WTC11 (cell line): ENCODE results near the gene MTMR3. TPM values are rescaled to one million over a fixed set of nuclear protein-coding genes. Genes with fewer than 3 reads are reported as not detected.

ENCODE experiments used
- ATAC-seq: fragments of 200-7000 bp; cut with Tn5 transposase; 2 replicates; pipeline ENCODE4 v1.10.0; 2021; ENCODE audit warnings: mild to moderate bottlenecking, moderate library complexity
- CTCF ChIA-PET: fragments of 300-600 bp; sonication (Branson Sonifier 250); formaldehyde crosslinking; loops from one replicate; lab custom pipeline; 2021; ENCODE audit warnings: antibody characterized with exemption; lab: Charles Lee
- POLR2A ChIA-PET: fragments of 350-600 bp; sonication (Branson Sonifier 250); formaldehyde crosslinking; loops from one replicate; lab custom pipeline; 2021; ENCODE audit warnings: antibody characterized with exemption; lab: Charles Lee
- DNase-seq: peaks from one replicate; pipeline ENCODE4 v3.0.0; 2021; ENCODE audit warnings: low spot score
- H3K27ac Mint-ChIP-seq: 2 replicates; pipeline ENCODE4 v1.8.0; 2021; ENCODE audit warnings: mixed read lengths
- H3K27me3 Mint-ChIP-seq: 2 replicates; pipeline ENCODE4 v1.8.0; 2021; ENCODE audit warnings: low read depth, mild to moderate bottlenecking, moderate library complexity, mixed read lengths
- H3K36me3 Mint-ChIP-seq: 2 replicates; pipeline ENCODE4 v1.8.0; 2021; ENCODE audit warnings: mixed read lengths
- H3K4me1 Mint-ChIP-seq: 2 replicates; pipeline ENCODE4 v1.8.0; 2022; ENCODE audit warnings: mixed read lengths
- H3K4me3 Mint-ChIP-seq: 2 replicates; pipeline ENCODE4 v1.8.0; 2021; ENCODE audit warnings: mild to moderate bottlenecking, moderate library complexity, mixed read lengths
- H3K9me3 Mint-ChIP-seq: 2 replicates; pipeline ENCODE4 v1.8.0; 2021; ENCODE audit warnings: mixed read lengths
- ARID4B ChIP-seq: sonication (generic); formaldehyde crosslinking; IDR thresholded peaks from 2 replicates; pipeline ENCODE4 v1.8.0; 2023; ENCODE audit warnings: missing genetic modification reagents, mild to moderate bottlenecking, borderline replicate concordance
- CDX4 ChIP-seq: fragments of 250-450 bp; sonication (Bioruptor Pico); IDR thresholded peaks from 2 replicates; pipeline ENCODE4 v1.9.0; 2021; ENCODE audit warnings: moderate library complexity, mild to moderate bottlenecking, inconsistent platforms, borderline replicate concordance
- ELF4 ChIP-seq: sonication (generic); formaldehyde crosslinking; IDR thresholded peaks from 2 replicates; pipeline ENCODE4 v1.8.1; 2022; ENCODE audit warnings: low read depth, mild to moderate bottlenecking, moderate library complexity, missing genetic modification reagents
- ETV6 ChIP-seq: sonication (generic); formaldehyde crosslinking; IDR thresholded peaks from 2 replicates; pipeline ENCODE4 v1.8.1; 2022; ENCODE audit warnings: mild to moderate bottlenecking, missing genetic modification reagents
- GTF2I ChIP-seq: fragments of 250-450 bp; sonication (Bioruptor Pico); conservative IDR thresholded peaks from 2 replicates; pipeline ENCODE4 v1.4.0; 2021; ENCODE audit warnings: mild to moderate bottlenecking
- HMGXB4 ChIP-seq: sonication (generic); formaldehyde crosslinking; IDR thresholded peaks from 2 replicates; pipeline ENCODE4 v1.8.1; 2023; ENCODE audit warnings: mild to moderate bottlenecking, moderate library complexity, missing genetic modification reagents
- MAX ChIP-seq: sonication (generic); formaldehyde crosslinking; IDR thresholded peaks from 2 replicates; pipeline ENCODE4 v1.8.0; 2022; ENCODE audit warnings: mild to moderate bottlenecking, missing genetic modification reagents
- MYBL2 ChIP-seq: sonication (generic); formaldehyde crosslinking; IDR thresholded peaks from 2 replicates; pipeline ENCODE4 v1.8.1; 2023; ENCODE audit warnings: mild to moderate bottlenecking, moderate library complexity, missing genetic modification reagents
- NFATC4 ChIP-seq: fragments of 250-450 bp; sonication (Bioruptor Pico); IDR thresholded peaks from 2 replicates; pipeline ENCODE4 v1.9.0; 2021; ENCODE audit warnings: mild to moderate bottlenecking
- OVOL2 ChIP-seq: fragments of 250-450 bp; sonication (Bioruptor Pico); IDR thresholded peaks from 2 replicates; pipeline ENCODE4 v1.9.0; 2021; ENCODE audit warnings: mild to moderate bottlenecking, borderline replicate concordance
- PRDM15 ChIP-seq: sonication (generic); formaldehyde crosslinking; IDR thresholded peaks from 2 replicates; pipeline ENCODE4 v1.8.0; 2022; ENCODE audit warnings: missing genetic modification reagents
- SMAD3 ChIP-seq: sonication (generic); formaldehyde crosslinking; IDR thresholded peaks from 2 replicates; pipeline ENCODE4 v1.8.0; 2022; ENCODE audit warnings: missing genetic modification reagents, mild to moderate bottlenecking, borderline replicate concordance
- STAT6 ChIP-seq: sonication (generic); formaldehyde crosslinking; conservative IDR thresholded peaks from 2 replicates; pipeline ENCODE4 v1.8.1; 2023; ENCODE audit warnings: mild to moderate bottlenecking, low read depth, missing genetic modification reagents, moderate library complexity
- USF2 ChIP-seq: sonication (generic); formaldehyde crosslinking; IDR thresholded peaks from 2 replicates; pipeline ENCODE4 v1.8.1; 2023; ENCODE audit warnings: mild to moderate bottlenecking, missing genetic modification reagents, moderate library complexity
- ZBTB21 ChIP-seq: sonication (generic); formaldehyde crosslinking; IDR thresholded peaks from 2 replicates; pipeline ENCODE4 v1.8.1; 2023; ENCODE audit warnings: mild to moderate bottlenecking, missing genetic modification reagents, borderline replicate concordance
- ZNF423 ChIP-seq: fragments of 250-450 bp; sonication (Bioruptor Pico); IDR thresholded peaks from 2 replicates; pipeline ENCODE4 v2.1.2; 2022; ENCODE audit warnings: mild to moderate bottlenecking, moderate library complexity
- ZNF425 ChIP-seq: fragments of 250-450 bp; sonication (Bioruptor Pico); conservative IDR thresholded peaks from 2 replicates; pipeline ENCODE4 v1.9.0; 2021; ENCODE audit warnings: mild to moderate bottlenecking
- ZSCAN18 ChIP-seq: fragments of 250-450 bp; sonication (Bioruptor Pico); IDR thresholded peaks from 2 replicates; pipeline ENCODE4 v2.1.2; 2022; ENCODE audit warnings: mild to moderate bottlenecking, moderate library complexity
- total RNA-seq: library from RNA; stranded (reverse); gene quantifications from 3 replicates; pipeline ENCODE4 v1.2.3, GENCODE V29; 2021

MTMR3 gene
- total RNA-seq, 1 experiment from 2014 or later, result 19.2 TPM

GRCh38 chr22:29956680-29957079 lies 73.7 kb downstream of the MTMR3 start (continued):
- TF ChIP-seq STAT6 (CRISPR knock-in tag) (no peak), CDX4 (no peak), ZNF425 (no peak), ARID4B (CRISPR knock-in tag) (no peak), NFATC4 (CRISPR knock-in tag) (no peak), HMGXB4 (CRISPR knock-in tag) (no peak)

- Mint-ChIP-seq H3K36me3 (no peaks in the 10 kb centered on the region), H3K9me3 (no peaks in the 10 kb centered on the region), H3K4me1 (peaks cover 2% of the 10 kb centered on the region), H3K27me3 (no peaks in the 10 kb centered on the region), H3K27ac (no peak overlapping the region; the same call in 1 of the 2 replicates), H3K4me3 (no peak overlapping the region)
- CTCF ChIA-PET, result no interaction called here
- ATAC-seq, result no peak
- DNase-seq, result no peak
- POLR2A ChIA-PET, result no interaction called here
- TF ChIP-seq ZNF423 (CRISPR knock-in tag) (no peak), SMAD3 (CRISPR knock-in tag) (no peak), ETV6 (CRISPR knock-in tag) (no peak), GTF2I (CRISPR knock-in tag) (no peak), ZBTB21 (CRISPR knock-in tag) (no peak), PRDM15 (CRISPR knock-in tag) (no peak), MAX (no peak), USF2 (CRISPR knock-in tag) (no peak), MYBL2 (no peak), ZSCAN18 (no peak), ELF4 (no peak), OVOL2 (no peak)
These were observed 75.2 kb downstream of the MTMR3 start for GRCh38 chr22:29958170-29958569.
